Ovary (tissue), 9 donors: ENCODE measurements around the gene KIF6. TPM values are rescaled to one million over a fixed set of nuclear protein-coding genes. Genes with fewer than 3 reads are reported as not detected.

Experiments
- DNase-seq, 5 donors: peaks; one replicate each; pipeline ENCODE4 v3.0.0-alpha.2; 2019 to 2020
- H3K27ac ChIP-seq, 2 donors: fragments of 200-600 bp; one replicate each; pipeline versions ENCODE4 v1.5.1 to v1.8.0; 2019 to 2022
- H3K27me3 ChIP-seq: fragments of 200-600 bp; one replicate; pipeline ENCODE4 v1.8.0; 2022
- H3K36me3 ChIP-seq: fragments of 200-600 bp; sonication (generic); one replicate; pipeline ENCODE4 v1.5.1; 2019
- H3K4me1 ChIP-seq: one replicate; pipeline ENCODE4 v1.8.1; 2013; ENCODE audit warnings: mild to moderate bottlenecking, moderate library complexity; ENCODE audit not compliant: insufficient read depth
- H3K4me3 ChIP-seq: fragments of 200-600 bp; sonication (generic); one replicate; pipeline ENCODE4 v1.5.1; 2017
- H3K9me3 ChIP-seq, 2 donors: fragments of 200-600 bp in 1 of 2; sonication (generic) in 1 of 2; one replicate each; pipeline versions ENCODE4 v1.5.1 to v1.8.1; 2013 to 2019; ENCODE audit warnings: mild to moderate bottlenecking in 1 of 2, moderate library complexity in 1 of 2
- EP300 ChIP-seq: sonication (generic); formaldehyde crosslinking; IDR thresholded peaks from one replicate; pipeline ENCODE4 v1.6.1; 2017; ENCODE audit warnings: antibody characterized with exemption
- POLR2A ChIP-seq: fragments of 450-650 bp; IDR thresholded peaks from one replicate; pipeline ENCODE4 v1.6.1; 2017; ENCODE audit warnings: antibody characterized with exemption, mild to moderate bottlenecking, moderate library complexity
- WGBS, 3 donors: extraction: QIAGEN DNeasy Blood & Tissue Kit in 1 of 3; methylation state at CpG; one replicate each; pipeline versions ENCODE4 v1.1.5 to v1.1.7; 2013 to 2017; 5-methylcytosine and 5-hydroxymethylcytosine counted together
- intact Hi-C, 4 donors: fragments of 100-400 bp; cut with DNase I; formaldehyde crosslinking; loops; one replicate each; pipeline versions ENCODE4 v1.11.0 to v1.15.1; 2022 to 2023
- polyA plus RNA-seq, 2 donors: library from polyadenylated mRNA; stranded (reverse); fragments of 200-250 nt in 1 of 2; fragments of 350-450 nt in 1 of 2; fragmentation: Illumina TruSeq in 1 of 2; extraction: RNeasy Lipid Tissue Mini Kit (QIAGEN cat#74804) in 1 of 2; gene quantifications; one replicate each; pipeline ENCODE4 v1.2.3, GENCODE V29; 2013 to 2014
- total RNA-seq, 7 donors: library from RNA; depleted of rRNA in 2 of 7; stranded (reverse); fragments of >200 nt in 2 of 7; fragmentation: NEBNext Ultra II Directional in 3 of 7; extraction: Animal tissue kit (Norgen Biotek cat#: 25700) in 3 of 7; gene quantifications; one replicate each; pipeline versions ENCODE4 v1.1.0 to v1.2.4, GENCODE V29; 2016 to 2023
- TF ChIP-seq, protein P1 (sequence below), 3 donors: fragments of 450-650 bp in 2 of 3; fragments of 200-600 bp in 1 of 3; IDR thresholded peaks; one replicate each; pipeline versions ENCODE4 v1.5.1 to v1.8.0; 2016 to 2022; ENCODE audit warnings: antibody characterized with exemption in 3 of 3, mild to moderate bottlenecking in 1 of 3
- donor health status: DM: no; HTN: no; CAD: no; lungs with moderate emphysema.
- donor health status: DM: no; HTN: no; CAD: no.
- donor health status: Bipolar disorder and iron deficiency.
- donor health status: DM: yes; HTN: yes; CAD: no.
- donor health status: DM: no; HTN: no; CAD: no.
- donor health status: DM: yes; HTN: yes; CAD: no.

KIF6 gene
- total and polyA plus RNA-seq, 9 donors: 0.12 to 2.1 (median 0.82) TPM

DNA sequence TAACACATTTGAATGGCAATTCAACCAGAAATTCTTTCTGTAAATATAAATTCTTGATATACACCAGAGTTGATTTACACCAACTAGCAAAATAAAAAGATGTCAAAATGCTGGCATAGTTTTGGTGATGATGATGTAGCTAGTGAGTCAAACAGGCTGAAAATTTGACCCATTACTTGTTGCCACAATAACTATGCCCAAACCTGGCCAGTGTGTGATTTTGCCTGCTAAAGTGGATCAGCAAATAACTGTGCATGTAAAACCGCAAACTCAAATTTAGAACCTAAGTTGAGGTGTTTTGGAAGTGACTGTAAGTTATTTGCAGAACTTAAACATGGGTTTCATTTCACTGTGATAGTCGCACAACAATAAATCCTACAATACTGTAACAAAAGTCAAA is 125.9 kb downstream of the KIF6 start:
- TF ChIP-seq EP300 (no peak), POLR2A (no peak)
- TF ChIP-seq, protein P1, sequence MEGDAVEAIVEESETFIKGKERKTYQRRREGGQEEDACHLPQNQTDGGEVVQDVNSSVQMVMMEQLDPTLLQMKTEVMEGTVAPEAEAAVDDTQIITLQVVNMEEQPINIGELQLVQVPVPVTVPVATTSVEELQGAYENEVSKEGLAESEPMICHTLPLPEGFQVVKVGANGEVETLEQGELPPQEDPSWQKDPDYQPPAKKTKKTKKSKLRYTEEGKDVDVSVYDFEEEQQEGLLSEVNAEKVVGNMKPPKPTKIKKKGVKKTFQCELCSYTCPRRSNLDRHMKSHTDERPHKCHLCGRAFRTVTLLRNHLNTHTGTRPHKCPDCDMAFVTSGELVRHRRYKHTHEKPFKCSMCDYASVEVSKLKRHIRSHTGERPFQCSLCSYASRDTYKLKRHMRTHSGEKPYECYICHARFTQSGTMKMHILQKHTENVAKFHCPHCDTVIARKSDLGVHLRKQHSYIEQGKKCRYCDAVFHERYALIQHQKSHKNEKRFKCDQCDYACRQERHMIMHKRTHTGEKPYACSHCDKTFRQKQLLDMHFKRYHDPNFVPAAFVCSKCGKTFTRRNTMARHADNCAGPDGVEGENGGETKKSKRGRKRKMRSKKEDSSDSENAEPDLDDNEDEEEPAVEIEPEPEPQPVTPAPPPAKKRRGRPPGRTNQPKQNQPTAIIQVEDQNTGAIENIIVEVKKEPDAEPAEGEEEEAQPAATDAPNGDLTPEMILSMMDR (IDR thresholded peaks at IDR 0.05): no peak
- H3K36me3 ChIP-seq: no peaks in the 10 kb centered on the region
- intact Hi-C loops: no loop called here
- H3K27me3 ChIP-seq: no peaks in the 10 kb centered on the region
- 91 to 97% (median 95%) methylated on average over 2 of the region's 2 CpGs for WGBS, 3 donors
- H3K27ac ChIP-seq: no peak overlapping the region
- H3K4me3 ChIP-seq: no peak overlapping the region
- H3K4me1 ChIP-seq: no peaks in the 10 kb centered on the region
- no peaks in the 10 kb centered on the region for H3K9me3 ChIP-seq
- no peak for DNase-seq

GRCh38 chr6:39594285-39594684 is 130.9 kb downstream of the KIF6 start:
- no peaks in the 10 kb centered on the region for H3K36me3 ChIP-seq
- no peak overlapping the region for H3K27ac ChIP-seq
- no peaks in the 10 kb centered on the region for H3K9me3 ChIP-seq
- H3K27me3 ChIP-seq: no peaks in the 10 kb centered on the region
- TF ChIP-seq, protein P1 (IDR thresholded peaks at IDR 0.05): no peak
- no peak for TF ChIP-seq POLR2A
- TF ChIP-seq EP300: no peak
- no peaks in the 10 kb centered on the region for H3K4me1 ChIP-seq
- no peak for DNase-seq
- 35 to 73% (median 48%) methylated on average over 2 of the region's 2 CpGs for WGBS, 3 donors
- intact Hi-C loops: no loop called here
- H3K4me3 ChIP-seq: no peak overlapping the region

GRCh38 chr6:39593646-39594045 is 131.6 kb downstream of the KIF6 start:
- no peak for DNase-seq
- TF ChIP-seq POLR2A (no peak), EP300 (no peak)
- TF ChIP-seq, protein P1 (IDR thresholded peaks at IDR 0.05): no peak

GRCh38 chr6:39590871-39591393 is 134.3 kb downstream of the KIF6 start:
- 92 to 95% (median 93%) methylated on average over 5 of the region's 5 CpGs for WGBS, 3 donors
- no peak for DNase-seq
- TF ChIP-seq, protein P1 (IDR thresholded peaks at IDR 0.05): no peak

More at GRCh38 chr6:39593646-39594045, 131.6 kb downstream of the KIF6 start:
- Histone ChIP-seq H3K4me1 (no peaks in the 10 kb centered on the region), H3K27ac (no peak overlapping the region), H3K36me3 (no peaks in the 10 kb centered on the region), H3K27me3 (no peaks in the 10 kb centered on the region), H3K4me3 (no peak overlapping the region), H3K9me3 (no peaks in the 10 kb centered on the region)
- intact Hi-C loops: no loop called here
- WGBS, 3 donors: 86 to 87% (median 87%) methylated on average over 2 of the region's 2 CpGs

More at GRCh38 chr6:39590871-39591393, 134.3 kb downstream of the KIF6 start:
- H3K4me3 ChIP-seq: no peak overlapping the region
- intact Hi-C loops: no loop called here
- no peaks in the 10 kb centered on the region for H3K9me3 ChIP-seq
- no peaks in the 10 kb centered on the region for H3K27me3 ChIP-seq
- H3K4me1 ChIP-seq: no peaks in the 10 kb centered on the region
- H3K27ac ChIP-seq: no peak overlapping the region
- no peaks in the 10 kb centered on the region for H3K36me3 ChIP-seq
